ENCODE data around the gene PLIN1.

Gene PLIN1

DNA sequence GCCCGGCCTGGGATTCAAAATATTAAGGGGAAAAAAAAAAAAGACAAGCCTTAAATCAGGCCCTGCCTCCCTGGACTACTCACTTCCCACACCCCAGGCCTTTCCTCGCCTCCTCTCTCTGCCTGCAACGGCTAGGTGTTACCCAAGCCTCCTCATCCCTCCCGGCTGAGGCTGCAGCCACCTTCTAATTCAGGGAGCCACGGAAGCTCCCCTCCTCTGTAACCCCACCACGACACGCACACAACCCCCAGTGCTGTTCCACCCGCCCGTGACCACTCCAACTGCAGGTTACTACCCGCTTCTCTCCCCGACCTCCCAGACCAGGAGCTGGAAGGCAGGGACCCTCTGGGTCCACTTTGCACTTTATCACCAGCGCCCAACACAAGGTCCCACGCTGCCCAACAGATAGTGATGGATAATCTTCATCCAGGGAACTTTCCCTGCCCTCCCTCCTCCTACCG, 24.8 kb downstream of the PLIN1 start:
- DNase-seq (ENCODE audit: low read depth in 1 of 2, low spot score in 1 of 2), result no peak

DNA sequence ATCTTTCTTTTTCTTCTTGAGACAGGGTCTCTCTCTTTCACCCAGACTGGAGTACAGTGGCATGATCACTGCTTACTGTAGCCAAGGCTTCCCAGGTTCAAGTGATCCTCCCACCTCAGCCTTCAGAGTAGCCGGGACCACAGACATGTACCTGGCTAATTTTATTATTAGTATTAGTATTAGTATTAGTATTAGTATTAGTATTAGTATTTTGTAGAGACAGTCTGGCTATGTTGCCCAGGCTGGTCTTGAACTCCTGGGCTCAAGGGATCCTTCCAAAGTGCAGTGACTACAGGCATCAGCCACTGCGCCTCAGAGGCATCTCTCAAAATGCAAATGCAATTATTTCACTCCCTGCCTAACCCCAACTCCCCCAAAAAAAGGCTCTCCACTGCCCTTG, 25.6 kb downstream of the PLIN1 start:
- DNase-seq (ENCODE audit: low read depth in 1 of 2, low spot score in 1 of 2), result no peak

DNA sequence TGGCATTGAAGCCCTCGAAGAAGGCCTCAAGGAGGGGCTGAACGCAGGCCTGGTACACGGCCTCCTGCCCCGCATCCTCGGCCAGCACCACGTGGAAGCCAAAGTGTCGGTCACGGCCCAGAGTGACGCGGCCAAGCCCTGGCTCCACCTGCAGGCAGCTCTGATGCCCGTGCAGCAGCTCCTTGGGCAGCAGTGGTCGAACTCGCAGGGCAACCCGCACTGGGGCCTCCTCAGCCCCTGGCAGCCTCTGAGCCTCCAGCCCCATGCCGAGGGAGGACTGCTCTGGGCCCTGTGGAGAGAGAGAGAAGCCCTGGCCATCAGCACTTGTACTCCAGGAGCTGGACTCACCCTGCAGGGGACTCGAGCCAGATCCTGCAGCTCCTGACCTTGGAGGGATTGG, 26.5 kb downstream of the PLIN1 start:
- DNase-seq (ENCODE audit: low read depth in 1 of 2, low spot score in 1 of 2), result no peak

DNA sequence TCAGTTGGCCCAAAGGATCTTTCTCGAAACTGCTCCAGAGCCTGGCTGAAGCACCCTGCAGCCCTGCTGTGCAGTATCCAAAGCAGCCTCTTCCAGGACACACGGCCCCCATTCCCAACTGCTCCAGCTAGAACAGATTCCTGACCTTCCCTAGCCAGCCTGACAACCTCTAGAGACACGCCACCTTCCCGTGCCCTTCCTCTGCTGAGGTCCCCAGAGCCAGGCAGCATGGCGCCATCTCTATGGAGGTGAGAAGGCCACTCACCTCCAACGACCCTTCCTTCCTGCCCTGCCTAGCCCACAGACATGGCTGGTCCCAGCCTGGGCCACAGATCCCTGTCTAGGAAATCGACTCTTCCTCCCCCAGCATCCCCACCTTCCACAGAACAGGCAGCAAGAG, 27.0 kb downstream of the PLIN1 start:
- no peak for DNase-seq (ENCODE audit: low read depth in 1 of 2, low spot score in 1 of 2)

DNA sequence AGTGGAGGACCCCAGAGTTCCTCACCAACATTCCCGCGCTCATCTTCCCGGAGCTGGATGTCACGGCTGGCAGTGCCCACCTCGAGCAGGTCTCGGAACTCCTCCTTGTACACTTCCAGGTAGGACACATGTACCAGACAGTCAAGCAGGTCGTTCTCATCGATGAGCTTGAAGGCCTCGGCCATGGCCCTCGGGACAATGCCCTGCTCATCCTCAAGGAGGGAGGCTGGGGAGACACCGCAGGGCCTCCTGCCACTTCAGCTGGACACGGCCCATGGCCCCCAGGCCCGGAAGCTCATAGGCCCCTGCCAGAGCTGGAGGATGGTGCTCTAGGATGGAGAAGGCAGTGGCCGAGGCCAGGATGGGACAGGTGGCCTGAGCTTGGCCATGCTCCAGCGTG, 29.5 kb downstream of the PLIN1 start:
- DNase-seq (ENCODE audit: low read depth in 1 of 2, low spot score in 1 of 2), result no peak

DNA sequence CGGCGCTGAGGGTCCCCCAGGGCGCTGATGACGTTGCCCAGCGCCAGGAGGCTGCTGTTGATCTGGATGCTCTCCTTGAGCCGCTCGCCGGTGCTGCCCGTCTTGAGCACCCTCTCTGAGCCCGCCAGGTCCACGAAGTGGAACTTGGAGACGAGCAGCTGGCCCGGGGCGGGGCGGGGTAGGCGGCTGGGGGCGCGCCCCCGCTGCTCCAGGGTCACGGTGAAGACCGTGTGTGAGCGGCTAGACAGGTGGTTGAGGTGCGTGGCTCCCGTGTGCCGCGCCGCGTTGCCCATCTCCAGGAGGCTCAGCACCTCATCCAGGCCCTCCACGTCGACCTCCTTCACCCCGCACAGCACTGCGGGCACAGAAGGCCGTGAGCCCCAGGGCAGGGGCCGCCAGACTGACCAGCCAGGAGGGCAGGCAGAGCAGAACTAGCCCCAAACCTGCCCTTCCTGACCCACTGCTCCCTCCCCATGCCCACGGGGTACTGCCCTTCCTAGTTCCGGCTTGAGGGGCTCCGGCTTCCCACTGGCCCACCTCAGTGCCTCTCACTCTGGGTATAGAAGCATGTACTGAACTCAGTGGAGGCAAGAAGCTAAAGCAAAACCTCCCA, 30.0 kb downstream of the PLIN1 start:
- DNase-seq (ENCODE audit: low read depth in 1 of 2, low spot score in 1 of 2), result no peak

DNA sequence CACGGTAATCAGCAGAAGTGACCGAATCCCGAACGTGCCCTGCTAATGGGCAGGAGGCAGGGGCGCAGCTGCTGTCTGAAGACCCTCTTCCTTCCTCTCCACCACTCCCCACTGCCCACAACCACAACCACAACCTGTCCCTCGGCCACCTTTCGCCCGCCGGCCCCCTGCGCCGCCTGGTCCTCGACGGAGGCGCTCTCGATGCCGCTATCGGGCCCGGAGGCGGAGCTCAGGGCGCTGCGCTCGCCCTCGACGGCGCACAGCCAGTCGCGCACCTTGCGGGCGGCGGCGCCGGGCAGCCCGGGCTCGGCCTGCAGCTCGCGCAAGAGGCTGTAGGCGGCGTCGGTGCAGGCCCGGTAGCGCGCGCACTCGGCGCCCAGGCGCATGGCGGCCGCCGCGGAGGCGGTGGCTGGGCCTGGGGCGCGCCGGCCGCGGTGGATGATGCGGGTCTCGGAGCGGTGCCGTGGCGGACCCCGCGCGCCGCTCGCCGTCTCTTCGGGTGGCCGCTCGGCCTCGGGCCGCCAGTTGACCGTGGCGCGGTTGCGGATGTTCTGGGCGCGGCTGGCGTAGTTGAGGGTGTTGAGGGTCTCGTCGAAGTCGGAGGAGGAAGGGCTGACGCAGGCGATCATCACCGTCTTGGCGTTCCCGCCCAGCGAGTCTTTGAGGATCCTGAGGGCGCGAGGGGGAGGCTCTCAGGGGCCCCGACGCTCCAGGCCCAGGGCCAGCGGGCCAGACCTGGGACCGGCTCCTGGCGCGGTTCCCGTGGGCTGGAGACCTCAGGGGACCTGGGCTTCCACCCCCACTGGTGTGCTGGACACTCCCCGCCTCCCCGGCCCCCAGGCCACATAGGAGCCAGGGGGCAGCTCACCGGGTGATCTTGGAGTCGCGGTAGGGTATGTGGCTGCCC, 30.8 kb downstream of the PLIN1 start:
- no peak for DNase-seq (ENCODE audit: low read depth in 1 of 2, low spot score in 1 of 2)

DNA sequence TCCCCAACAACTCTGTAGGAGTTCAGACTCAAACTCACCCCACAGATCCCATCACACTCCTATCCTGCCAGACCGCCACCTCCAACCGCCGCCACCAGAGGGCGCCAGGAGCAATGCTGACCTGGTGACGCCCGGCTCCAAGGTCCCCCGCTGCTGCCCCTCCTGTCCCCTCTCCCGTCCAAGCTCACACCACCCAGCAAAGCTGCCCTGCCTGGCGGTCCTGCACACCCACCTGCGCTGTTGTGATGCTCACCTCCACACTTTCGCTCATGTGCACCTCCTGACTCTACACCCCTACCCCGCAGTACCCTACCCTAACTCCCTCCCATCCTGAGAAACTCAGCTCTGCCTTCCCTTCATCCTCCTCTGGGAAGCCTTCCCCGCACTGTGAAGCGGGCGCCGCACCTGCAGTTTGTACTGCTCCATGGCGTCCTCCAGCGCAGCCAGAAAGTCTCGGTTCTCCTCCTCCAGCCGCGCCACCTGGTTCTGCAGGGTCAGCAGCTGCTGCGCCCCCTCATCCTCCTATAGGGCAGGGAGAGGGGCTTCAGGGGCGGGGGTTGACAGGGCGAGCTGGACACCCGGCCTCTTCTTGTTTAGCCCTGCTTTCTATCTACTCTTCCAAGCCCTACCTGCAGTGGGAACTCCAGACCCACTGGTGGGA, 31.8 kb downstream of the PLIN1 start:
- DNase-seq (ENCODE audit: low read depth in 1 of 2, low spot score in 1 of 2), result peak in 1 of 2 donors; percentile 44

DNA sequence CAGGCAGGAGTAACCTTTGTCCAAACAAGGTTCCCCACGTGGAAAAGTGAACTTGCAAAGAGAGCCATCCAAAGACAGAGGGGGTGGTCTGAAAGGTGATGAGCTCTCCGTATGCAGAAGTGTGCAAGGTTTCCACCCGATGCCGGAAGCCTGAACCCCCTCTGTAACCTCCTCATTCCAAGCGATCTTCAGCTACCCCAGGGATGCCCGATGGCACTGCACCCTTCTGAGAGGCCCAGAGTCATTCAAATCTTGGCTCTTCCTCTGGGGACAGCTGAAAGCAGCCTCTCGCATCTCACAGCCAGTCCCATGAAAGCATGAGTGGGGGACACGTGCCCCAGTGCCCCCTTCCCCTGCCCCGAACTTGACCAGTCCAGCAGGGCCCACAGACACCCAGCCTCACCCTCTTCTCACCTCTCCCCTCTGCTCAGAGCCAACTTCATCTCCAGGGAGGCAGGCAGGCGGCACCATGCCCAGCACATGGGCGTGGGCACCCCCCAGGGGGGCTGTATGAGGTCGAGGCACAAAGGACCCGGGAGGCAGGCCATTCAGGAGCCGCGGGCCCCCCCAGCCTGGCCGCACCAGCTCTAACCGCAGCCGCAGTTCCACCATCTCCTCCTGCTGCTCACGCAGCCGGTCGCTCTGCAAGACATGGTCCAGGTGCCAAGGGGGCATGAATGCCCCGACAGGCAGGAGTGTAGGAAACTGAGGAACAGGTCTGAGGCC, 32.6 kb downstream of the PLIN1 start:
- DNase-seq (ENCODE audit: low read depth in 1 of 2, low spot score in 1 of 2), result no peak

DNA sequence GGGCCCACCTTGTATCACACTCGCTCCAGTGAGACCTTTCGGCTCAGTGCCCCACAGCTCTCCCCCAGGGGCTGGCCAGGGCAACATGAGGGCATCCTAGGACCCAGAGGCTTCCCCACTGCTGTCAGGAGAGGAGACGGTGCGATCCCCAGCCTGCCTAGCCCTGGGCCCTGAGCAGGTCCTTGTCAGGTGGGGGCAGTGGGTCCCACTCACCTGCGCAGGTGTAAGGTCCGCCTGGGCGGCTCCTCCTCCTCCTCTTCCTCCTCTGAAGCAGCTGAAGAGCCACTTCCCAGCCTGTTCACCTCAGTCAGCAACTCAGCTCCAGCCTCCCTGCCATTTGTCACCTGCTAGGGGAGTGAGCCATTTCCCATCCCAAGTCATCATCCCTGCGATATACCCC, 33.5 kb downstream of the PLIN1 start:
- DNase-seq (ENCODE audit: low read depth in 1 of 2, low spot score in 1 of 2), result no peak

DNA sequence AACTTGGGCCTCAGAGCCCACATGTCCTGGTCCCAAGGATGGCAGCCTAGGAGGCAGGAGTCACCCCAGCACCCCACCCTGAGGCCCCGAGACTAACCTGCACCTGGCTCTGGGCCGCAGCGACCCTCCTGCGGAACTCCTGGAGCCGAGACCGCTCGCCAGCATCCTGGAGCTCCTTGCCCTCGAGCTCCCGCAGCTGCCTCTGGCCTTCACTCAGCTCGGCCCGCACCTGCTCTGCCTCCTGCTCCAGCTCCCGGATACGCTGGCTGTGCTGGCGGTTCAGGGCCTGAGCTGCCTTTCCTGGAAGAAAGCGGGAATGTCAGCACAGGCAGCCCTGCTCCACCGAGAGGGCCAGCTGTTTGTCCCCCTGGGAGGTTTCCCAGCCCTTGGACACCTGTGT, 37.1 kb downstream of the PLIN1 start:
- DNase-seq (ENCODE audit: low read depth in 1 of 2, low spot score in 1 of 2), result no peak

DNA sequence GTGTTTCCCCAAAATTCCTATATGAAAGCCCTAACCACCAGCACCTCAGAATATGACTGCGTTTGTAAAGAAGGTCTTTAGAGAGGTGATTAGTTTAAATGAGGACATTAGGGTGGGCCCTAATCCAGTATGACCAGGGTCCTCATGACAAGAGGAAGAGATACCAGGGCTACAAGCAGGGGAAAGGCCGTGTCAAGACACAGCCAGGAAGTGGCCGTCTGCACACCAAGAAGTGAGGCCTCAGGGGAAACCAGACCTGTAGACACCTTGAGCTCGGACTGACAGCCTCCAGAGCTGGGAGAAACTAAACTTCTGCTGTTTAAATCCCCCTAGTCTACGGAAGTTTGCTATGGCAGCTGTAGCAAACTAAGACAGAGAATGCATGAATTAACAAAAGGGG, 38.1 kb downstream of the PLIN1 start:
- no peak for DNase-seq (ENCODE audit: low read depth in 1 of 2, low spot score in 1 of 2)

DNA sequence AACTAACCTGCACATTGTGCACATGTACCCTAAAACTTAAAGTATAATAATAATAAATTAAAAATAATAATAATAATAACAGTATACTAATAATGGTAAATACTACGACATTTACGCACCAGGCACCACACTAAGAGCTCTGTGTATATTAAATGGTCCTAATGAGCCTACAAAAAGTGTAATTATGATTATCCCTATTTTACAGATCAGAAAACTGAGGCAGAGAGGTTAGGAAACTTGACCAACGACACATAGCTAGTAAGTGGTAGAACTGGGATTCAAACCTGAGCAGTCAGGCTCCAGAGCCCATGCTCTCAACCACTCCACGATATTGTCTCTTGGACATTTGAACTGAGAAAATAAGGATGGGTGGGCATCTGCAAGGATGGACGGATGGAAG, 38.9 kb downstream of the PLIN1 start:
- DNase-seq (ENCODE audit: low read depth in 1 of 2, low spot score in 1 of 2), result no peak

DNA sequence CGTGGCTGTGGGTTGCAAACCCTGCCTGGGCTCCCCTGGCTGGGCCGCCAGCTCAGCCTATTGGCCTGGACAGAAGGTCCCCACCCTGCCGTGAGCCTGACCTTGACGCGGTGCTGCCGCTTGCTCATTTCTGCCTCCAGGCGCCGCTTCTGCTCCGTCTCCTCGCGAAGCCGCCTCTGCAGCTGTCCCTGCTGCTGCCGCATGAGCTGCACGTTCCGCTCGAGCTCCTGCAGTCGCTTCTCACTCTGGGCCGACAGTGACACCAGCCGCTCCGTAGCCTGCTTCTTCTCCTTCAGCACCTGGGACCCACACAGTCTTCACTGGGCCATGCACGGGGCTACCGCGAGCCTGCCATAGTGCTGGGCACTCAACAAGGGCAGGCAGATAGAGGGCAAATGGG, 45.6 kb downstream of the PLIN1 start:
- no peak for DNase-seq (ENCODE audit: low read depth in 1 of 2, low spot score in 1 of 2)

DNA sequence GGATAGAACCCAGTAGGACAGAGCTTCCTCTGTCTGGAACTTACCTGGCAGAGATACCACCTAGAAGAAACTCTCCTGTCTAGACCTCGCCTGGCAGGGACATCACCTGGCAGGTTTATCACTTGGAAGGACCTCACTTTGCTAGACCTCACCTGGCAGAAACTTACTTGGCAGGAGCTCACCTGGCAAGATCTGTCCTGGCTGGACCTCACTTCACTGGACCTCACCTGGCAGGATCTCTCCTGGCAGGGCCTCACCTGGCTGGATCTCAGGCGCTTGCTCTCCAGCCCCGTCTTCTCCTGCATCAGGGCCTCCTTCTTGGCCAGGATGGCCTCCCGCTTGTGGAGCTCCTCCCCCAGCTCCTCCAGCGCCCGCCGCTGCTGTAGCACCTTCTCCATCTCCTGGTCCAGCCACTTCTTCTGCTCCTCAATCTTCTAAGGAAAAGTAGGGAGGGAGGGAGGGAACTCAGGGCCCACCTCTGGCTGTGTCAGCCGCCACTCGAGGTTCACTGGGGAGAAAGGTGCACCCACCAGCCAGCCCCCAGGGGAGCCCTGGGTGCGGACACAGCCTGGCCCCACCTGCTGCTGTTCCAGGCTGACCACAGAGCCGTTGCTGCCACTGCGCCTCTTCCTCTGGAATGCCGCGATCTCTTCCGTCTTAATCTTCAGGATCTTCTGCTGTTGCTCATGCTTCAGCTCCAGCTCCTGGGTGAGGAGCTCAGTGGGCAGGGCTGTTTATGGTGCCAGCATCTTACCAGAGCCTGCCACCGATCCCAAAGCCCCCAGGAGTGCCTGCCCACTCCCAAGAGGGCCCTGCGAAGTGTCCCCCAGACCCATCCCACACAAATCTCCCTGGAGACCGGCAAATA, 46.4 kb downstream of the PLIN1 start:
- DNase-seq (ENCODE audit: low read depth in 1 of 2, low spot score in 1 of 2), result no peak

DNA sequence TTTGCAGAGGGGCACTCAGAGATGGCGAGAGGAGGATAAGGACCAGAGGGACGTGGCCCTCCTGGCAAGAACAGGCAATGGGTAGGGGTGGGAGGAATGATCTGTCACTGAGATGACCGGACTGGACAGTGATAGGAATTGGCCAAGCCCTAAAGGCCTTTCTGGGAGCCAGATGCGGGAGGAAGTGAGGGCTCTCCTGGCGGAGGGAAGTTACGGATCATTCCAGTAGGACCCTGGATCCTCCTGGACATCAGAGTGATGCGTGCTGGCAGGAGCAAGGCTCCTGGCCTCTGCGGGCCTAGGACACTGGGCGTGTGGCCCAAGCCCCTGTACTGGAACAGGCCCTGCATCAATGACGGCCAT, 47.3 kb downstream of the PLIN1 start:
- DNase-seq (ENCODE audit: low read depth in 1 of 2, low spot score in 1 of 2), result no peak

DNA sequence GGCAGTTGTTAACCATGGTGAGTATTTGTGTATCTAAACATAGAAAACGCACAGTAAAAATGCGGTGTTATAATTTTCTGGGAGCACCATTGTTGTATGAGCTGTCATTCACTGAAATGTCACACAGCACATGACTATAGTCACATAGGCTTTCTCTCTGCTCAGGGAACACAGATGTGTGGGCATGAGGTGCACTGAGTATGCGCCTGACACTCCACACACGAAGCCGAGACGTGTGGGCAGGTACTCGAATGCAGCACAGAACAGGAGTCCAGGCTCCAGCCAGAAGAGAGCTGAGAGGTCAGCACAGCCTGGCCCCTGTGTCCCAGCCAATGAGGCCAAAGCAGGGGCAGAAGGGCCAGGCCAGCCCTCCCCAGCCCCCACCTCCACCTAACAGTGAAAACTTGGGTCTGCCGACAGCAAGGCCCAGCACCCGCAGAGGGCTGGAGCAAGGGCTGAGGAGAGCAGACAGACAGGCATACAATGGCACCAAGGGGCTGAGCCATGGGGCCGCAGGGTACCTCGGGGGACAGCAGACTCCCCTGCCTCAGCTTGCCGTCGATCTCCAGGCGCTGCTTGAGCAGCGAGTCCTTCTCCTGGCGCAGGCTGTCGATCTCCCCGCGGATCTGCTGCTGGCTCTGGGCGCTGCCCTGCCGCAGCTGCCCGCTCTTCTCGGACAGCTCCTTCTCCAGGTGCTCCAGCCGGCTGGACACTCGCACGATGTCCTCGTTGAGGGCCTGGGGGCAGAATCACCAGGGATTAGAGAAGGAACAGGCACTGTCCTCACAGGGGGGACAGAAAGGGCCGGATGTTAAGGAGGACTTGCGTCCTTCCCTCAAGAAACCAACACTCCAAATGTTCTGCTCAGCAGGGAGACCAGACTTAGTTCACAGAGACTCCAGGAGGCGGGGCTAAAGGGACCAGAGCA, 47.9 kb downstream of the PLIN1 start:
- no peak for DNase-seq (ENCODE audit: low read depth in 1 of 2, low spot score in 1 of 2)

DNA sequence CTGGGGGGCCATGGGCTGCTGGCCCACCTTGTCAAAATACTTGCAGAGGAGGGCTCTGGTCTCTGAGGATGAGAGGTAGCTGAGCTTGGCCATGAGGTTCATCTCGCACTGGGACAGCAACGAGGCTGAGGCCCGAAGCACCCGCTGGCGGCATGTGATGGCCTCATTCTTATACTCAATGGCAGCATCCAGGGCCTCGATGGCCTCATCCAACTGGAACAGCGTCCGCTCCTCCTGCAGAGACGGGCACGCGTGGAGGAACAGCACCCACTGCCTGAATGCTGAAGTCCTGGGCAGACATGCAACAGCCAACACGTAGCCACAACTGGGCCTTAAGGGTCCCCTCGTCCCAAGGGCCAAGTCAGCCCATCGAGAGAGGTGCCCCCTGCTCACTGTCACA, 48.9 kb downstream of the PLIN1 start:
- no peak for DNase-seq (ENCODE audit: low read depth in 1 of 2, low spot score in 1 of 2)

DNA sequence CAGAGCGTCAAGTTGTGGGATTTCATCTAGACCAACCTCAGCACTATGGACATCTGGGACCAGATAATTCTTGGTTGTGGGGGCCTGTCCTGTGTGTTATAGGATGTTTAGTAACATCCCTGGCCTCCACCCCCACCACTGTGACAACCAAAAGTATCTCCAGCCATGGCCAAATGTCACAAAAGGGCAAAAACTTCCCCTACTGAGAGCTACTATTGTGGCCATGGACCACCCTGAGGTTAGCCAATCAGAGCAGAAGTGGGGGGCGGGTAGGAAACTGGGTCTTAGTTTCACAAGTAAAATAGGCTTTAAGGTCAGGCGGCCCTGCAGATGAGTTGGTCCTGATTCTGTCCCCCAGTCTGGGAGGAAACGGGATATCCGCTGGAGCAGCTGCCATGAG, 49.3 kb downstream of the PLIN1 start:
- DNase-seq (ENCODE audit: low read depth in 1 of 2, low spot score in 1 of 2), result no peak

Measured in stimulated activated CD4-positive, alpha-beta T cell treated with anti-CD3 and anti-CD28 coated beads, Interleukin-15, amount 100 ng/mL, for 1 hour (primary cell).